ENCODE results near the gene WDR90. TPM values are rescaled to one million over a fixed set of nuclear protein-coding genes. Genes with fewer than 3 reads are reported as not detected.

Gene WDR90
- total and polyA plus RNA-seq, 8 donors: 14.7 to 91.3 (median 22.3) TPM

DNA sequence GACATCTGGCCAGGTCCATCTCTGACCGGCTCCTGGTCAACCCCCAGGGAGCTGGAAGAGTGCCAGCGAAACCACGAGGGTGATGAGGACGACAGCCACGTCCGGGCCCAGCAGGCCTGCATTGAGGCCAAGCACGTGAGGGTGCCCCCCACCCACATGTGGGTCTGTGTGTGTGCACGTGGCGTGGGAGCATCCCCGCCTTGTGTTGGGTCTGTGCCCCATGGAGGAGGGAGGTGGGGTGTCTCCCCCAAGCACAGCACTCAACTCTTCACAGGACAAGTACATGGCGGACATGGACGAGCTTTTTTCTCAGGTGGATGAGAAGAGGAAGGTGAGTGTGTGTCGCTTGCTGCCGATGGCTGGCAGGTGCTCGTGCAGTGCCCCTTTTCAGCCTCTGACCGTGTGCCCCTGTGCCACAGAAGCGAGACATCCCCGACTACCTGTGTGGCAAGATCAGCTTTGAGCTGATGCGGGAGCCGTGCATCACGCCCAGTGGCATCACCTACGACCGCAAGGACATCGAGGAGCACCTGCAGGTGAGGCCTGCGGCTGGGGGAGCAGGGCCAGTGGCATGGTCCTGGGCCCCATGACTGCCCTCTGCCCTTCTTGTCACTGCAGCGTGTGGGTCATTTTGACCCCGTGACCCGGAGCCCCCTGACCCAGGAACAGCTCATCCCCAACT is 32.7 kb downstream of the WDR90 start:
- H3K4me1 ChIP-seq: peaks cover 9 to 29% (median 24%) of the 10 kb centered on the region in 3 donors
- FAIRE-seq (no peak), DNase-seq (peak in 3 of 6 donors; percentile 61 to 87 (median 79)), ATAC-seq (no peak)
- H3K9me3 ChIP-seq: no peaks in the 10 kb centered on the region
- no peak overlapping the region for H3K27ac ChIP-seq
- H3K27me3 ChIP-seq: no peaks in the 10 kb centered on the region
- H3K36me3 ChIP-seq: peaks cover 0 to 14% (median 13%) of the 10 kb centered on the region in 3 donors
- peak overlapping the region in 2 of 4 donors; percentile 74 to 75 for H3K4me3 ChIP-seq
- no peak for TF ChIP-seq CTCF (IDR thresholded peaks at IDR 0.05)
- 71 to 79% methylated on average over 28 of the region's 28 CpGs for WGBS, 2 donors
- intact Hi-C loops (cut with DNase I): no loop called here

- Histone ChIP-seq H3K9me3 (no peaks in the 10 kb centered on the region), H3K36me3 (peaks cover 0 to 14% (median 13%) of the 10 kb centered on the region in 3 donors), H3K27me3 (no peaks in the 10 kb centered on the region), H3K4me1 (peaks cover 9 to 29% (median 24%) of the 10 kb centered on the region in 3 donors), H3K27ac (no peak overlapping the region), H3K4me3 (peak overlapping the region in 2 of 4 donors; percentile 64 to 80)
- no peak for ATAC-seq
- peak in 2 of 6 donors; percentile 52 to 82 for DNase-seq
- WGBS, 2 donors: 59 to 61% methylated on average over 36 of the region's 36 CpGs
- FAIRE-seq: no peak
- intact Hi-C loops (cut with DNase I): no loop called here
- no peak for TF ChIP-seq CTCF (IDR thresholded peaks at IDR 0.05)
These were observed 33.6 kb downstream of the WDR90 start for GRCh38 chr16:682493-683395.

- ATAC-seq (no peak), FAIRE-seq (no peak), DNase-seq (peak in 2 of 6 donors; percentile 32 to 86)
- no peaks in the 10 kb centered on the region for H3K9me3 ChIP-seq
- intact Hi-C loops (cut with DNase I): no loop called here
- H3K27me3 ChIP-seq: no peaks in the 10 kb centered on the region
- H3K36me3 ChIP-seq: peaks cover 0 to 14% (median 13%) of the 10 kb centered on the region in 3 donors
- WGBS, 2 donors: 9 to 12% methylated on average over 39 to 57 of the region's 57 CpGs
- peak overlapping the region; percentile 52 to 80 (median 72) for H3K4me3 ChIP-seq
- no peak for TF ChIP-seq CTCF (IDR thresholded peaks at IDR 0.05)
- peak overlapping the region in 3 of 4 donors; percentile 41 to 80 (median 54) for H3K27ac ChIP-seq
- peaks cover 9 to 29% (median 24%) of the 10 kb centered on the region in 3 donors for H3K4me1 ChIP-seq
These were observed 34.4 kb downstream of the WDR90 start for GRCh38 chr16:683396-684070.

- ATAC-seq (peak; percentile 70 to 80 (median 74)), DNase-seq (peak; percentile 97 to 98 (median 98)), FAIRE-seq (no peak)
- Histone ChIP-seq H3K36me3 (peaks cover 0 to 14% (median 13%) of the 10 kb centered on the region in 3 donors), H3K4me1 (peaks cover 9 to 32% (median 28%) of the 10 kb centered on the region in 3 donors), H3K27me3 (no peaks in the 10 kb centered on the region), H3K9me3 (no peaks in the 10 kb centered on the region), H3K4me3 (peak within 1 kb of the TSS; percentile 52 to 80 (median 72)), H3K27ac (peak within 1 kb of the TSS; percentile 54 to 81 (median 74))
- intact Hi-C loops (cut with DNase I): no loop called here
- 0 to 1% methylated on average over 55 to 91 of the region's 91 CpGs for WGBS, 2 donors
- TF ChIP-seq CTCF (IDR thresholded peaks at IDR 0.05): no peak
These were observed 35.1 kb downstream of the WDR90 start, which contains the start of gene JMJD8 for GRCh38 chr16:684071-684794. Gene JMJD8 (minus strand): TSS chr16:684334. CDS start chr16:684319, 15 bp downstream.
